IPS DF 6.9 (cell line): ENCODE measurements around the gene UFSP1.
A peak's percentile ranks its signal among the peaks of the same experiment; 100 is the strongest.
"Not testable (repeated sequence)": the region's sequence is repeated elsewhere in the genome, so short reads cannot be mapped to it uniquely, and the experiment has no call there.

Source experiments
- DNase-seq: peaks from one replicate; pipeline ENCODE4 v3.0.0-alpha.2; 2013; ENCODE audit warnings: low read depth, low spot score
- H3K27ac ChIP-seq: one replicate; pipeline ENCODE4 v1.5.1; 2013; ENCODE audit warnings: low read length, control low read depth
- H3K27me3 ChIP-seq: 2 replicates; pipeline ENCODE4 v1.6.1; 2013; ENCODE audit warnings: mild to moderate bottlenecking, low read length; ENCODE audit not compliant: control insufficient read depth, insufficient read depth
- H3K36me3 ChIP-seq: 2 replicates; pipeline ENCODE4 v1.6.1; 2013; ENCODE audit warnings: low read length; ENCODE audit not compliant: control insufficient read depth, insufficient read depth
- H3K4me1 ChIP-seq: 2 replicates; pipeline ENCODE4 v1.6.1; 2013; ENCODE audit warnings: low read length; ENCODE audit not compliant: control insufficient read depth, insufficient read depth
- H3K4me3 ChIP-seq: 2 replicates; pipeline ENCODE4 v1.5.1; 2013; ENCODE audit warnings: mild to moderate bottlenecking, low read length
- H3K9me3 ChIP-seq: 2 replicates; pipeline ENCODE4 v1.6.1; 2013; ENCODE audit warnings: low read length, inconsistent platforms; ENCODE audit not compliant: control insufficient read depth, insufficient read depth
- WGBS: extraction: QIAGEN DNeasy Blood & Tissue Kit; methylation state at CpG from one replicate; pipeline ENCODE4 v1.1.7; 2013; ENCODE audit warnings: mixed read lengths, missing lambda C conversion rate; ENCODE audit not compliant: insufficient read length, insufficient coverage; 5-methylcytosine and 5-hydroxymethylcytosine counted together

Gene UFSP1

GRCh38 chr7:100888988-100889750, at the start of gene UFSP1:
TSS of gene UFSP1 (minus strand) at chr7:100889715. CDS start at chr7:100889271, 444 bp downstream.
- Histone ChIP-seq H3K4me3 (peak within 1 kb of the TSS; percentile 87), H3K9me3 (no peaks in the 10 kb centered on the region), H3K27ac (no peak within 1 kb of the TSS), H3K27me3 (no peaks in the 10 kb centered on the region), H3K36me3 (peaks cover 36% of the 10 kb centered on the region), H3K4me1 (peaks cover 2% of the 10 kb centered on the region)
- no peak for DNase-seq
- no CpG with 5 or more reads among the region's 73 CpGs for WGBS

GRCh38 chr7:100936167-100936566, 46.7 kb upstream of the UFSP1 start:
- H3K4me3 ChIP-seq, H3K9me3 ChIP-seq, DNase-seq, H3K27ac ChIP-seq, H3K36me3 ChIP-seq, H3K27me3 ChIP-seq, H3K4me1 ChIP-seq: not testable (repeated sequence)
- no CpG with 5 or more reads among the region's 7 CpGs for WGBS

DNA sequence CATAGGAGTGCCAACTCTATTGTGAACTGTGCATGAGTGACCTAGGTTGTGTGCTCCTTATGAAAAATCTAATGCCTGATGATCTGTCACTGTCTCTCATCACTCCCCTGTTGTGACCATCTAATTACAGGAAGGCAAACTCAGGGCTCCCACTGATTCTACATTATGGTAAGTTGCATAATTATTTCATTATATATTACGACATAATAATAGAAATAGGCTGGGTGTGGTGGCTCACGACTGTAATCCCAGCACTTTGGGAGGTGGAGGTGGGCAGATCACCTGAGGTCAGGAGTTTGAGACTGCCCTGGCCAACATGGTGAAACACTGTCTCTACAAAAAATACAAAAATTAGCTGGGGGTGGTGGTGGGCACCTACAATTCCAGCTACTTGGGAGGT, 45.9 kb upstream of the UFSP1 start:
- not testable (repeated sequence) for H3K9me3 ChIP-seq, H3K4me3 ChIP-seq, DNase-seq, H3K27me3 ChIP-seq, H3K36me3 ChIP-seq, H3K4me1 ChIP-seq, H3K27ac ChIP-seq
- no CpG with 5 or more reads among the region's 2 CpGs for WGBS

DNA sequence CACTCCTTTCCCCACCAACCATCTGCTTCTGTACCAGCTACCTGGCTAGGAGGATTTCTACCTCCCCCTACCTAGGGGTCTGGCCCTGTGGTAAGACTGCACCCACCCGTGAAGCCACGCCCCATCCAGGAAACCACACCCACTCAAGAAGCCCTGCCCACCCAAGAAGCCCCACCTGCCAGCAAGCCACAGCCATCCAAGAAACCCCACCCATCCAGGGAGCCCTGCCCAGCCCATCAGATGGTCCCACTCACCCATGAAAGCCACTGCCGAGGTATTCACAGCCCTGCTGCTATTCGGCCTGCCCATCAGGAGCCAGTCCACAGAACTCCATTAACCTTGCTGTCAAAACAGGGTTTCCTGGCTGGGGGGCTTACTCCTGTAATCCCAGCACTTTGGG, 44.2 kb upstream of the UFSP1 start:
- no peaks in the 10 kb centered on the region; the same call in 1 of the 2 replicates for H3K9me3 ChIP-seq
- H3K36me3 ChIP-seq, result no peaks in the 10 kb centered on the region
- H3K27ac ChIP-seq, result no peak overlapping the region
- no peaks in the 10 kb centered on the region for H3K27me3 ChIP-seq
- H3K4me3 ChIP-seq, result no peak overlapping the region
- no peak for DNase-seq
- no CpG with 5 or more reads among the region's 4 CpGs for WGBS
- H3K4me1 ChIP-seq, result peaks cover 1% of the 10 kb centered on the region

DNA sequence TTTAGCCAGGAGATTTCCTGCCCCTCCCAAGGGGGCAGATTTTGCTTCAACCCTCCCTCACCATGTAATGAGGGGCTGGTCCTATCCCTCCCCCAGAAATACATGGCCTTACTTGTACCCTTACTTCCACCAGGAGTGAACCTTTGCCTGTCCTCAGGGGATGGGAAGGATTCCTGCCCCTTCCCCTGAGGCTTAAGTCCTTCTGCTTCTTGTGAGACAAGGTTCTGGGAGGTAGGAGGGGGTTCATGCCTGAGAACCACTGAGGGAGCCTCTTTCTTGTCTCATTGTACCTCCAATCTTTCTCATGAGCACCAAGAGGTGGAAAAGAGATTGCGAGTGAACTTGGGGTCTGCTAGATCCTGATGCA, 40.3 kb upstream of the UFSP1 start:
- Histone ChIP-seq H3K36me3 (no peaks in the 10 kb centered on the region), H3K27me3 (no peaks in the 10 kb centered on the region), H3K4me1 (peaks cover 1% of the 10 kb centered on the region), H3K9me3 (no peaks in the 10 kb centered on the region; the same call in 1 of the 2 replicates), H3K4me3 (no peak overlapping the region), H3K27ac (peak overlapping the region; percentile 30)
- no CpG with 5 or more reads among the region's 1 CpG for WGBS
- no peak for DNase-seq

DNA sequence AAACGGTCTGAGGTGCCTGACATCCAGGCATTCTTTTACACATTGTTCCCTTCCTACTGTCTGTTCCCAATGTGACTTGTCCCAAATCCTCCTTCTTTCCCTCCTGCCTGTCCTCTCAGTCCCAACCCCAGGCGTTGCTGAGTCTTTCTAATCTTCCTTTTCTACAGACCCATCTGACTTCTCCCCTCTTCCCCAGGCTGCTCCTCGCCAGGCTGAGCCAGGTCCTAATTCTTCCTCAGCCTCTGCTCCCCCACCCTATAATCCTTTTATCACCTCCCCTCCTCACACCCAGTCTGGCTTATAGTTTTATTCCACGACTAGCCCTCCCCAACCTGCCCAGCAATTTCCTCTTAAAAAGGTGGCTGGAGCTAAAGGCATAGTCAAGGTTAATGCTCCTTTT, 34.1 kb upstream of the UFSP1 start:
- no CpG with 5 or more reads among the region's 4 CpGs for WGBS
- not testable (repeated sequence) for H3K27me3 ChIP-seq, DNase-seq

GRCh38 chr7:100921039-100921438, 31.5 kb upstream of the UFSP1 start:
- Histone ChIP-seq H3K4me1 (no peaks in the 10 kb centered on the region; the same call in 1 of the 2 replicates), H3K27me3 (no peaks in the 10 kb centered on the region), H3K9me3 (no peaks in the 10 kb centered on the region), H3K27ac (no peak overlapping the region), H3K36me3 (no peaks in the 10 kb centered on the region), H3K4me3 (no peak overlapping the region)
- DNase-seq, result no peak

More for the DNA sequence above, 34.1 kb upstream of the UFSP1 start:
- not testable (repeated sequence) for H3K36me3 ChIP-seq, H3K4me1 ChIP-seq, H3K4me3 ChIP-seq, H3K27ac ChIP-seq, H3K9me3 ChIP-seq

DNA sequence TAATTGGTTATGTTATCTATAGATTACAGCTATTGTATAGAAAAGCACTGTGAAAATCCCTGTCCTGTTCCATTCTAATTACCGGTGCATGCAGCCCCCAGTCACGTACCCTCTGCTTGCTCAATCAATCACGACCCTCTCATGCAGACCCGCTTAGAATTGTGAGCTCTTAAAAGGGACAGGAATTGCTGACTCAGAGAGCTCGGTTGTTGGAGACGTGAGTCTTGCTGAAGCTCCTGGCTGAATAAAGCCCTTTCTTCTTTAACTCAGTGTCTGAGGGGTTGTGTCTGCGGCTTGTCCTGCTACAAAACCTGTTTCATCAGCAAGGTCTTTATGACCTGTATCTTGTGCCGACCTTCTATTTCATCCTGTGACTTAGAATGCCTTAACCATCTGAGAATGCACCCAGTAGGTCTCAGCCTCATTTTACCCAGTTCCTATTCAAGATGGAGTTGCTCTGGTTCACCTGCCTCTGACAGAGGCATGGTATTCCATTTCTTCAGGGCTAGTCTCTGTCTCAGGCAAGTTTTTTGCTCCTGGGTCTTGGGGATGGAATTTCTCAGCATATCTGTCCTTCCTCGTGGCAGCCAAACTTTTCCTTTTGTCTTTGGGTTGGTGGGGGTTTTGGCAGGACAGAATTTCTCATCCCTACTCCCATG, 30.4 kb upstream of the UFSP1 start:
- no CpG with 5 or more reads among the region's 9 CpGs for WGBS
- H3K4me3 ChIP-seq, DNase-seq, H3K27ac ChIP-seq, H3K36me3 ChIP-seq, H3K27me3 ChIP-seq, H3K9me3 ChIP-seq, H3K4me1 ChIP-seq: not testable (repeated sequence)

DNA sequence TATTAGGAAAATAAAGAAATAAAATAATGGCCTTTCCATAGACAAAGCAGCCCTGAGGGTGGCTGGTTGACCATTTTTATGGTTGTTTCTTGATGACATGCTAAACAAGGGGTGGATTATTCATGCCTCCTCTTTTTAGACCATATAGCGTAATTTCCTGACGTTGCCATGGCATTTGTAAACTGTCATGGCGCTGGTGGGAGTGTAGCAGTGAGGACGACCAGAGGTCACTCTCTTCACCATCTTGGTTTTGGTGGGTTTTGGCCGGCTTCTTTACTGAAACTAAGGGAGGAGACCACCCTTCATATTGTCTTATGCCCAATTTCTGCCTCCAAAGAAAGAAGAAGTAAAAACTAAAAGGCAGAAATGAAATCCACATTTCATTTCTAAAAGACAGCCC, 29.8 kb upstream of the UFSP1 start:
- not testable (repeated sequence) for H3K9me3 ChIP-seq, DNase-seq, H3K4me1 ChIP-seq, H3K27me3 ChIP-seq, H3K27ac ChIP-seq, H3K4me3 ChIP-seq, H3K36me3 ChIP-seq
- no CpG with 5 or more reads among the region's 5 CpGs for WGBS

- Histone ChIP-seq H3K9me3 (no peaks in the 10 kb centered on the region), H3K27ac (no peak overlapping the region), H3K4me3 (no peak overlapping the region), H3K27me3 (no peaks in the 10 kb centered on the region), H3K36me3 (no peaks in the 10 kb centered on the region), H3K4me1 (no peaks in the 10 kb centered on the region)
- WGBS, result no CpG with 5 or more reads among the region's 8 CpGs
- DNase-seq, result no peak
These were observed 25.4 kb upstream of the UFSP1 start for GRCh38 chr7:100914879-100915447.
